ENCODE data around the gene CORIN.
"Not testable (repeated sequence)": the region's sequence is repeated elsewhere in the genome, so short reads cannot be mapped to it uniquely, and the experiment has no call there.

CORIN gene

DNA sequence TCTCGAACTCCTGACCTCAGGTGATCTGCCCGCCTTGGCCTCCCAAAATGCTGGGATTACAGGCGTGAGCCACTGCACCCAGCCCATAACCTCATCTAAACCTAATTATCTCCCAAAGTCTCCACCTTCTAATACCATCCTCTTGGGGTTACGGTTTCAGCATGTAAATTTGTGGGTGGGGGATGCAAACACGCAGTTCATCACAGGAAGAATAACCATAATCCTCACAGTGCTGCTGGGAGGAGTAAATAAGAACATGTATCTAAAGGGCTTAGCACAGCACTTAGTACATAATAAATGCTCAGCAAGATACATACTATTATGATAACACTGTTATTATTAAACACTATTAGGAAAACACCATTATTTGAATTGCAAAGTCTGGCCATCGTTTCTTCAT, 116.4 kb downstream of the CORIN start:
- no peak for DNase-seq (ENCODE audit: low read depth)

DNA sequence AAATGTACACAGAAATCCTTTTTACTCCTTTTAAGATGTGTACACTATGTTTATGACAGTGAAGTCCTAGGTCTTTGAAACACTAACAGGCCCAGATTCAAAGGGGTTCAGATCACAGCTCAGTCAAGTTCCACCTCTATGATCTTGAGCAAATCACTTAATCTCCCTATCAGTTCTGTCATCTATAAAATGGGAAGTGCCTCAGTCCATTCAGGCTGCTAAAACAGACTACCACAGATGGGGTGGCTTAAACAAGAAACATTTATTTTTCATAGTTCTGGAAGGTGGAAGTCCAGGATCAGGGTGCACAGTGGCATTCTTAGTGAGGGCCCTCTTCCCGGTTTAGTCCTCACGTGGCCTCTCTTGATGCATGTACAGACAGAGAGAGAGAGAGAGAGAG, 117.1 kb downstream of the CORIN start:
- DNase-seq (ENCODE audit: low read depth): no peak

DNA sequence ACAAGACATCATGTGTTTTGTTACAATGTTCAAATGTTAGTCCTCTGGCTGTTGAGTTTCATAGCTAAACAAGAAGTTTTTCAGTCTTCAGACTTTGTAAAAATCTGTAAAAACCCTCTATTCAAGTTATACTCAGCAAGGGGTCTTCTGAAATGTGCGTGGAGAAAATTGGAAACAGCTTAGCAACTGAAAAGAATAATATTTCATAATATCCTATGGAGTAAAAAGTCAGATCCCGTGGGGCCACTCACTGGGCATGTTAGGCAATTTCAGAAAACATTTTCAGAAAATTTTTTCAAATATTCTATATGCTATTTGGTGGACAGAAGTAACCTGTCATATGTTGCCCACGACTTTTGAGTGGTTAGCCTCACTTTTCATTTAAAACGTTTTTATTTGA, 118.3 kb downstream of the CORIN start:
- no peak for DNase-seq (ENCODE audit: low read depth)

DNA sequence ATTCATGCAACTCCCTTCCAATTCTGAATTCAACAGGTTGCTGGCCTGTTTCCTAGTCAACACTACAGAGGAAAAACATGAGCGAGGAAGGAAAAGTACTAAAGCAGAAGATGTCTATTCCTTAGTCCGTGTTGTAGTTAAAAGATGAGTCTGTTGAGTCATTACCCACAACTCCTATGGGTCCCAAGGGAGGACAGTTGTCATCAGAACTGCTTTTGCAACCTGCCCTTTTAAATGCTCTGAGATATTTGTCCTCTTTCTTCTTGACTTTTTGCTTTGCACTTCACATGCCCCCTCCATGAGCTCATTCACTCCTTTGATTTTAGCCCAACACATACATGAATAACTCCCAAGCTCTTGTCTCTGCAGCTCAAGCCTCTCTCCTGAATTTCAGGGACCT, 119.2 kb downstream of the CORIN start:
- DNase-seq (ENCODE audit: low read depth): no peak

DNA sequence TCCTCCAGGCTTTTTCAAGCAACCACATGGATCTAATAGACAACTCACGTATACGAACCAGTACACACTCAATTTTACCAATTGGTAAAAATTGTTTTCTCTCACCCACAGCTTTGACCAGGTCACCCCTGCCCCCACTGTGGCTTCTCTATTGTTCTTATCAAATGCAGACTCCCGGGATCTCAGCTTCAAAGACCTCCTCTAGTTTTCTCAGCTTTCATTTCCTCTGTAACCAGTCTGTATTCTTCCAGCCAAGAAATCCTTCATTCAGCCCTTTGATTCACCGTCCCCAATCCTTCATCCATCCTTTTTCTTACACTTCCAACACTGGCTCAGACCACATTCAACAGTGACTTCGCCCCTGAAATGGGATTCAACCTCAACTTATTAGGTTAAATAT, 120.7 kb downstream of the CORIN start:
- DNase-seq (ENCODE audit: low read depth): no peak

DNA sequence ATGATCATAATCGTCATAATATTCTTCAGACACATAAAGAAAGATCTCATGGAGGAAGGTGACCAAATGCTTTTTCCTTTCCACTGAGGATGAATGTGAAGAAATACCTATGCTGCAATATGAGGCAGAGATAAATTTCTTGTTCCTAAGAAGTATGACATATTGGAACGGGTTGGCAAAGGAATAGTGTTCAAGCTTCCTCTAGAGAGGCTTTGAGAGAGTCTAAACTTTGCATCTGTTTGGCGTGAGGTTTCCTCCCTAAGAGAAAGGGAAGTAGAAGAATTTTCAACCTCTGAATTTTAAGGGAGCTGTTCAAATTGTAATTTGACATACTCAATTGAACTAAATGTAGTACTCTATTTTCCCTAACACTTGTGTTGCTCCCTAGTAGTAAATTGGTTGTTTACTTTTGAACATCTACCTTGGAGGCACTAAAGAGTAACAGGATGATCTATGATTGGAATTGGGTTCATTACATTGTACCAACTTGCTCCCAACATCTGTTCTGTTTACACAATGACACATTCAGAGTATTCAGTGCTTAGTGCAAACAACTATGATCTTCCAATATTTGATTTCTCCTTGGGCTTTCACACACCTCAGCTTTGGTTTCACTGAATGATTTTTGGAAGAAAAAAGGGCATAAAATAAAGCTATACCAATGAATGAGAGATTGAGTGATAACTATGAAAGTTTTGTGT, 122.0 kb downstream of the CORIN start:
- DNase-seq (ENCODE audit: low read depth): no peak

DNA sequence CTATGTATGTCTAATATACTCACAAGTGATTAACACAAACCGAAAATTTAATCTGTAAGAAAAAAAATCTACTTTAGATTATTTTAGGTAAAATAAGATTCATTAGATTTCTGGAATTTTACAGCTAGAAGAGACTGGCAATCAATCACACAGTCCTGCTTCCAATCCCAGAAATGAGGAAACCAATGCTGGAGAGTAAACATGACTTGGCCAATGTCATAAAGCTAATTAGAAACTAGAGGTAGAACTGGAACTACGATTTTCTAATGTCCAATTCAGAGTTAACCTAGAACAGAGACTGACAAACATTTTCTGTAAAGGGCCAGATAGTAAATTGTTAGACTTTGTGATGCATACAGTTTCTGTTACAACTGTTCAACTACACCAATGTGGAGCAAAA, 123.6 kb downstream of the CORIN start:
- DNase-seq (ENCODE audit: low read depth): no peak

DNA sequence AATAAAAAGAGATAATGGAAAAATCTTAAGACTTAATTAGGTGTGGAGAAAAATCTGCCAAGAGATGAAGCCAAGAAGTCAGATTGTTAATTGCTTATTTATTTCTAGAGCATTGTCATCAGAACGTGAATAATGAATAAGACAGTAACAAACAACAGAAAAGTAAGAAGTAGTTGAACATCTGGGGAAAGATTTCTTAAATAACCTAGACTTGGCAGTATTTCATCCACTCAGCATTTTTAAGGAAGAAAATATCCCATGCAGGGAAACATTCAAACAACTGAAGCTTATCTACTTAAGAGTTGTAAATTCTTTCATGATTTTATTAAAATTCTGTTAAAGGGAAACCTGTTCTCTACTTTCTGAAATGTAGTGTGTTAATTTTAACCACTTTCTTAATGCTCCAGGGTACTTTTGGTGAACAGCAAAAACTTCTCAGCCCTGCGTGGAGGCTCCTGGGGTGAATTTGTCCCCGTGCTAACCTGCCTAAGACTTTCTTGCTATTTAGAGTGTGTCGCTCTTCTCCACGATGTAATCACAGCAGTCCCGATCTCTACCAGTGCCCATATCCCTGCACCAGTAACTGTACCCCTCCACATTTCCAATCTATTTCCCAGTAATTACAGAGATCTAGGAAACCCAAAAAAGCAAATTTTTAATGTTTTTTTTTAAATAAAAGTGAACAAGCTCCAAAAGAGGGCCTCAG, 124.6 kb downstream of the CORIN start:
- DNase-seq (ENCODE audit: low read depth): no peak

DNA sequence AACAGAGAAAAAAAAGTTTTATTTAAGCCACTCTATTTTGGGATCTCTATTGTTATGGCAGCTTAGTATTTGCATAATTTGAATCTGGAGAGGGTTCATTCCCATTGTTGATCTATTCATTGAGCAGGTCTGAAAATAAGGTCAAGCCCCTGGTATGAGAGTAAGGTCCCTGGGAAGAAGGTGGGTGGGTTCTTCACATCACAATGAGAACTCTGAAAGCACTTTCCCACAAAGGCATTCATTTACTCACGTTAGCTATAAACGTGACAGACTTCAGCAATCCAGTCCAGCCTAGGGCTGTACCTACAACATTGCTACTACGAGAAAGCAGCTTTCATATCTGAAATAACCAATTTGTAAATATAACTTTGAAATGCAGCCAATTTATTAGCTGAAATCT, 126.2 kb downstream of the CORIN start:
- DNase-seq (ENCODE audit: low read depth): no peak

DNA sequence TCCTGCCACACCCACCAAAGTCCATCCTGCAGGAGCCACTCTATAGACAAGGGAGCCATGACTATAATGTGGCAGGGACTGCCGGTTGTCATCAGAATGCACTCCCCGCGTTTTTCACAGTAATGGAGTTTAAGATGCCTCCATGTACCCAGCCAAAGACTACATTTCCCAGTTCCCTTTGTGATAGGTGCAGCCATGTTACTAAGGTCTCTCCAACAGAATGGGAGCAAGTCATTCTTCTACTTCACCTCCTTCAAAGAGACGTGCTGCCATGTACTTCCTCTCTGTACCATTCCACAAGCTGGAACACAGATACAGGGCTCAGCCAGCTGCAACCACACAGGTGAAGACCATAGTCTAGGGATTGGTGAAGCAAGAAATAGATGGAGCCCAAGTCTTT, 126.7 kb downstream of the CORIN start:
- DNase-seq (ENCODE audit: low read depth): no peak

DNA sequence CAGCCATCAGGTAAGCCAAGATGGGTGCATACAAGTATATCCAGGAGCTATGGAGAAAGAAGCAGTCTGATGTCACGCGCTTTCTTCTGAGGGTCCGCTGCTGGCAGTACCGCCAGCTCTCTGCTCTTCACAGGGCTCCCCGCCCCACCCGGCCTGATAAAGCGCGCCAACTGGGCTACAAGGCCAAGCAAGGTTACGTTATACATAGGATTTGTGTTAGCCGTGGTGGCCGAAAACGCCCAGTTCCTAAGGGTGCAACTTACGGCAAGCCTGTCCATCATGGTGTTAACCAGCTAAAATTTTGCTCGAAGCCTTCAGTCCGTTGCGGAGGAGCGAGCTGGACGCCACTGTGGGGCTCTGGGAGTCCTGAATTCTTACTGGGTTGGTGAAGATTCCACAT, 131.5 kb downstream of the CORIN start:
- DNase-seq (ENCODE audit: low read depth): not testable (repeated sequence)

DNA sequence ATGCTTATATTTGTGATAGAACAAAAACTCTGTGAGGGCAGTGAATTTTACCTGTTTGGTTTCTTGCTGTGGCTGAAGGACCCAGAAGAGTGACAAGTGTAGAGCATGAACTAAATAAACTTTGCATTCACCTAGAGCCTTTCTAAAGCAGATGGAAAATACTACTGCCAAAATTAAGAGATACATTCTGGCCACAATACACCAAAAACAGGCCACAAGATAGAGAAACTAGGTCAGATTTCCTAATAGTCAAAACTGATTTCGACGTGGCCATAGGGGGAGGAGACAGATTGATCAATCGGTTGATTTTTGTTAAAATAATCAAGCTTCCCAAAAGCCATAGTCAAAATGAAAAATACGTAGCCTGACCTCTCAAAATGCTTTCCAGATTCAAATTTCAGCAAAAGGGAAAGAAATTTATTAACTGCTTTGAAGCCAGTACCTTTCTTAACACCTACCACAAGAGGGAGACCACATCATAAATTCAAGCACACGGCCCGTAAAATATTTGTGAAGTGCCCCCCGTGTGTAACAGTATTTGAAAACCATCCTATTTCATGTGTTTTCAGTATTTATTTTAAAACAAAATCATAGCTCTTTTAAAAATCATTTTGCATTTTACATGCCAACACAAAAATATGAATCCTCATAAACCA, 132.4 kb downstream of the CORIN start:
- no peak for DNase-seq (ENCODE audit: low read depth)

DNA sequence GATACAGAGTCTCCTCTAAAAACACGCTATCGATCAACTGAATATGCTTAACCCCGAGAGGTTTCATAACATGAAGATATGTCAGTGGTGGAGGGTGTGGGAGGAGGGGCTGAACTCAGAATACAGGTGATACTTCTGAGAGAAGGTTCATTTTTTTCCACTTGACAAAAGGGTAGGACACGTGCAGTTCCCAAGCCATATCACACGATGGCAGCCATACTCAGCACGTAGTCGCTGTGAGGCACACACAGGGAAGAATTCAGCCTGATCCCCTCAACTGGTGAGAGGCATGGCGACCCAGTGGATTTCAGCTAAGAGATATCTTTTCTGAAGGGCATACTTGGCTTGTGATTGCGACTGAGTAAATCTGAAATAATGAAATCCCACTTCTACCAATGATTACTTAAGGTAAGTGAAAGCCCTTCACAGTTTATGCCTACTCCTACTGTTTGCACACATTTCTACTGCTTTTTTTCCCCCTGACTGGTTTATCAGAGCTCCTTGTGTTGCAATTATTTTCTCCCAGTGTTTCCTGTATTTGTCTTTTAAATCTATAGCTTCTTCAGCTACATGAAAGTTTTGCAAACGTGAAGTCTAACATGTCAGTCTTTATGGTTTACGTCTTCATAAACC, 133.1 kb downstream of the CORIN start:
- DNase-seq (ENCODE audit: low read depth): peak; percentile 8

DNA sequence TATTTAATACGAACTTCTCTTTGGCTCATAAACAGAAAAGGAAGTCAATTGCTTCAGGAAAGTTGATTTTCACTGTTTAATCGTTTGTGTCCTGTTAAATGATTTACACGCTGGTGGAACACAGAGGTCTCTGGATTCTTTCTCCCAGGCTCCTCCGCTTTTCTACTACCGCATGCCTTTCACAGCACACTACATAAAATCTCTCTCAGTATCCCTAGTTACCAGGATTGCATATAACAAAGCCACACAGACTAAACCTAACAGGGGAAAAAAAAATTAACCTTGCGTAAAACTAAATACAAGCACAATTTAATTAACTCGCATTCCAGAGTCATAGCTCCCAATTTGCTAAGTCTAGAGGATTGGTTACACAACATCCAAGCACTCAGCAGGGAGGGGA, 133.9 kb downstream of the CORIN start:
- DNase-seq (ENCODE audit: low read depth): no peak

DNA sequence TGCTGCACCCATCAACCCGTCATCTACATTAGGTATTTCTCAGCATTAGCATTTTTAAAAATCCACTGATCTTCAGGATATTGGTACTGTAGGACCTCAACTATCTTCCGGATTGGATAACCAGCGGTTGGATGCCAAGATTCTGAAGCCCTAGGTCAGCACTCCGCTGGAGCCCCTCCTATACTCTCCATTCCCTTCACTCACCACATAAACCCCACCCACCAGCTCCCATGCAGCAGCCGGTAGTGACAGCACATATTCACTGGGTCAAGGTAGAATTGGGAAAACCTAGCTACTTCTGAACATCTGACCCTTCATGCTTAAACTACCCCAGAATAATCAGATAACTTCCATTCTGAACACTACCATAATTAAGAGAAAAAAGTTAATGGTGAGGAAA, 134.9 kb downstream of the CORIN start:
- DNase-seq (ENCODE audit: low read depth): no peak

DNA sequence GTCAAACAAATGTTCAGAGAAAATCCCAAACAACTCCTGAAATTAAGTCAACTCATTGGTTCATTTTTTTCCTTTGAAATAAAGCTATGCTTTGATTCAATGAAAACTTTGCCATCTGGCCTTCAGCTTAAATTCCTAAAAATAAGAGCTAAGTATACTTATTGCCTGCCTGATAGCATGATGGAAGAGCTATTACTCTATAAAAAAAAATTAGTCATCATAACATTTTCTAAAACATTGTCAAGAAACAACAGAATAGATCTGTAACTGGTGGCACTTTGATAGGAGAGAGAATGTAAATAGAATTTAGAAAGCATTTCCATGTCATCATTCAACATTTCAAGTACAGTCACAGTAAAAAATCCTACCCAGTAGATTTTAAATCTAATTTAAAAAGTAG, 136.6 kb downstream of the CORIN start:
- DNase-seq (ENCODE audit: low read depth): no peak

DNA sequence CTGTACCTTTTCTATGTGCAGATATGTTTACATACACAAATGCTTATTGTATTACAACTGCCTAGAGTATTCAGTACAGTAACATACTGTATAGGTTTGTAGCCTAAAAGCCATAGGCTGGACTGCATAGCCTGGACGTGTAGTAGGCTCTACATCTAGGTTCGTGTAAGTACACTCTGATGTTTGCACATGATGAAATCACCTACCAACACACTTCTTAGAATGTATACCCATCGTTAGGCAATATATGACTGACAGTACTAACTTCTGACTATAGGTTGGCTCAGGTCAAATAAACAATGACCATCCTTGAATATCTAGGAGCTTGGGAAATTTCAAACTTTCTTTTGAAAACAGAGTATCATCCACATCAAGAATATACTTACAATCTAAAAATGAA, 139.0 kb downstream of the CORIN start:
- no peak for DNase-seq (ENCODE audit: low read depth)

DNA sequence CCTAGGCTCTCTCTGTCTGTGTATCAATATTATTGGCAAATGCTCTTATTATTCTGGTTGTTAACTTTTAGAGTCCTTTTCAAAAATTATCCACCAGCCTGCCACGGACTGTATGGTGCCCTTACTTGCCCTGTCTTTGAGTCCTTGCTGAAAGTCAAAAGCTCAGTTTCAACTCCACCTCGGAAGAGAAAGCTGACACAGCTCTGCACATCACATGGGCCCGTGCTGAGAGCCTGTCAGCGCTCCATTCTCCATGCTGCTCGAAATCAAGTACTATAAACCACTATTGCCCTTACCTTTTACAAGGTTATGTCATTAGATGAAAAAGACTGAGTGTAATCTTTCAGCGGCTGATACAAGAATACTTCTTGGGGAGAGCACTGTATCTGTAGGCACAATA, 141.0 kb downstream of the CORIN start:
- DNase-seq (ENCODE audit: low read depth): no peak

DNA sequence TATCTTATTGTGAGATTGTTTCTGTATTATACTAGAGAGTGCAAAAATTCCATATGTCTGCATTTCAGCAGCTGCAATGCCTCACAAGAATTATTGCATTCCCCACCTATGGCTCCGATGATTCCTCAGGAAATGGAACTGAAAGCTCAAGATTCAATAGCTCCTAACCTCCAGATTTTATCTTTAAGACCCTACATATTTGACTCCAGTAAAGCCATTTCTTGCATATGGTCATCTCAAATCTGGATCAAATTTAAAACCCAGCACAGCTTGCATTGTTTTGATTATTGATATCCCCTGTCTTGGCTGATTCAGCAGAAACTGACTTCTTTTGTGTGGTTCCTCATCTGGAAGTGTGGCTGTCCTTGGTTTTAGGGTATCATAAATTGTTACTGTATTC, 142.6 kb downstream of the CORIN start:
- no peak for DNase-seq (ENCODE audit: low read depth)

DNA sequence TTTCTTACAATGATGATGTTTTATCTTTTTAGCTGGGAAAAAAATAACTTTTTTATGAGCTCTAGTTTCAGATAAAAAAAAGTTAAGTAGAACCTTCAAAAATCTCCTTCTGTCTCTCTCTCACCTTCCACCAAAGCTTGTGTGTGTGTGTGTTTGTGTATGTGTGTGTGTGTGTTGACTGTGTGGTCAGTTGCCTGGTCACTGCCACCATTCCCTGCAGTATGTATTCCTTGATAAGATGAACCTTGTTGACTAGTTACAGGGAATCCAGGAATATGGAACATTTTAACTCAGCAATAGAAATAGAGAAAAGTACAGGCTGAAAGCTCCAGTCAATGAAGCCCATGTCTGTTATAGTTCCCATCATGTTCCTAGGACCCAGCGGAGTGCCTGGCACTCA, 143.5 kb downstream of the CORIN start:
- no peak for DNase-seq (ENCODE audit: low read depth)

DNA sequence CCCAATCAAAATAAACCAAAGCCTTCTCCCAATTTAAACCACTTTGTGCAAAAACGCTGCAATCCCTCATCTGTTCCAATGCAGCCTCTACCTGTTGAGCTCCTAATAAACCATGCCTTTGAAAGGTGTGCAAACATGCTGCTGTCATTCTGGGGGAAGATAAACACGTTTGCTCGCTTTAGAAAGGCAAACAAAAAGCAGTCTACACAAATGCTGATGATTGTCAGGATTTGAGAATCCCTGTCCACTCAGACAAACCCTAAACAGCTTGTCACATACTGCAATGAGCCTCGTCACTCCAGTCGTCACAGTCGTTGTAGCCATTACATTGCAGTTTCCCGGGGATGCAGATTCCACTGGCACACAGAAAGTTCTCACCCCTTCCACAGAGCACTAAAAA, 145.2 kb downstream of the CORIN start:
- DNase-seq (ENCODE audit: low read depth): no peak

DNA sequence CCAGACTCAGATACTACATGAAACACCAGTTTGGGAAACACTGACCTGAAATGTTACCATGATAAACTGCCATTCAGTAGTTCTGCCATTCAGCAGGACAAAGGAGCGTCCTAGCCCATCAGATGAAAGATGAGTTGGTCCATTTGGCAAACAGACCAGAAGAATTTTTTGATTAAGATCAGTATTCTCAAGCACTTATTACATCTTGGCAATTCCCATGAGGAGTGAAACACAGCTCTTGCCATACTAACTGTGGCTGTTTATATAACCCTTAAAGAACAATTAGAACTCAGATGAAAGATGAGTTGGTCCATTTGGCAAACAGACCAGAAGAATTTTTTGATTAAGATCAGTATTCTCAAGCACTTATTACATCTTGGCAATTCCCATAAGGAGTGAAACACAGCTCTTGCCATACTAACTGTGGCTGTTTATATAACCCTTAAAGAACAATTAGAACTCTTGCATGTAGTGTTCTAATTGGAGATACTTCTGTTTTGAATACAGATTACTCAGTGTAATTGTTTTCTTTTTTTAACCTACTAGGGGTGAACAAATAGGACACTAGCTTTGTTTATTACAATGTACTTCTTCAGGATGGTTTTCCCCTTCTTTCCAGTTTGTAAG, 146.0 kb downstream of the CORIN start:
- DNase-seq (ENCODE audit: low read depth): not testable (repeated sequence)

DNA sequence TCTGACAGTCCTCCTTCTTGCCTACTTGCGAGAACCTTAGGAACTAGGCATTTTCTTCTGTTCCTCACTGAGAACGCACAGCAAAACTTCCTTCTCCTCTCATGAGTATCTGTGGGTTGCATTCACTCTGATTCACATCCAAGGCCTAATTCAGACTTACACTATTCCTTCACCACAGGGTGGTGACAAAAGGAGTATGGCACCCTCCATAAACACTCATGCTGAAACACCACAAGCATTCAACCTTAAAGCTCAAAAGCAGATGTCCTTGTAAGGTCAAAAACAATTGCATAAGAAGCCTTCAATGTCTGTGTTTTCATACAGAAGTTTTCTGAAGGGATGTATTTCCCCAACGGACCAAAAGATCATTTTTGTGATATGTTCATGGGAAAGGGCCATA, 147.3 kb downstream of the CORIN start:
- DNase-seq (ENCODE audit: low read depth): no peak

Data from activated T-cell treated with anti-CD3 and anti-CD28 coated beads for 48 hours (primary cell).